HG02759 (cell line): ENCODE data around the gene EPHB3.

Source experiments
- ATAC-seq: cut with Tn5 transposase; IDR thresholded peaks from one replicate; pipeline ENCODE4 v1.9.1; 2021; ENCODE audit warnings: mild to moderate bottlenecking, moderate library complexity; ENCODE audit not compliant: unreplicated experiment

Gene EPHB3

DNA sequence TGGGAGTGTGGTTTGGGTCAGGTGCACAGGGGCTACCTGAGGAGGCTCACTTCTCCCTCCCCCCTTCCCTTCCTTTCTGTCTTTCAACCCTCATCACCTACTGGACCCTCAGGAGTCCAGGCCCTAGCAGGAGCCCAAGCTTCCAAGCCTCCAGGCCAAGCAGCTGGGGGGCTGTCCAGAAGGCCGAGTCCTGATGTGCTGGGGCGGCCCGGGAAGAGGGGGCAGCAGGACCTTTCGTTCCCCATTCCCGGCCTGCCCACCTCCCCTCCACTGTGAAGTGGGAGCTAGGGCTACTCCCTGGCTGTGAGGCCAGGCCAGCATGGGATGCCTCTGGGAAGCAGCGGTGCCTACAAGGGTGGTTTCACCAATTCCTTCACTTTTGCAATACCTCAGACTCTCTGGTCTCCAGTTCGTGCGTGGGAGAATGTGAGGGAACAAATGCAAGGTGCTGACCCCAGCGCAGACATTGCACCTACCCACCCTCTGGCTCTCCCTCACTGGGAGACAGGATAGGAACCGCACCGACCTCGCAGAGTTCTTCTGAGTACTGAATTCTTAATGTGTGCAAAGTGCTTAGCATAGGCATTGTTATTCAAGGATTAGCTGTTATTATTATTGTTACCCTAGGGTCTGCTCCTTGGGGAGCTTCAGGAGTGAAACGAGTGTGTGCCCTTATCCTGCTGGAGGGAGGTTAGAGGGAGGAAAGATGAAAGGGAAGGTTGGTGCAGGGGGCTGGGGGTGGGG is 2.5 kb downstream of the EPHB3 start:
- ATAC-seq, result no peak

DNA sequence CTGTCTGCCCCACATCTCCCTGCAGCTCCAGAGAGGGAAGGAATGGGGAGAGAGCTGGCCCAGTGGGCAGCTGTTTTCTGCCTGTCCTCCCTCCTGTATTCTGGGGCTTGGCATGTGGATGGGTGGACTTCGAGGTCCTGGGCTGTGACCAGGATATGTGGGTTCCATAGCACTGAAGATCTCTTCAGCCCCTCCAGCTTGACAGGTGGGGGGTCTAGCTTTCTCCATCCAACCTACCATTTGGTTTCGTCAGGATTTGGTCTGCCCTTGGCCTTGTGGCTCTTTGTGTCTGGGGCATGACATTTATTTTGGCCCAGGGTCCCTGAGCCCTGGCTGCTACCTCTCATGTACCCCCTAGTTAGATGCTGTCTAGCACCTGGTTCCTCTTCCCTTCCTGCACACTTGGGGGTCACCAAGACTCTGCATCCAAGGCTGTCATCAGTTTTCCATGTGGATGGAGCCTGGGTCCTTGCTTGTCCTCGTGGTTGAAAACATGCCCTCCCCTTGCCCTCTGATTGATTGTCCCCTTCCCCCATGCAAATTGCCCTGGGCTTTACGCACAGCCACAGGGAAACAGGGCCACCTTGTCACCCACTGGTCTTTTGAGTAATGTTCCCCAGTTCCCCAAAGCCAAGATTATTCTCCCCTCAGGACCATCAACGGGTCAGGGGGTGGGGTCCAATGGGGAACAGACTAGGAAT is 3.2 kb downstream of the EPHB3 start:
- no peak for ATAC-seq

DNA sequence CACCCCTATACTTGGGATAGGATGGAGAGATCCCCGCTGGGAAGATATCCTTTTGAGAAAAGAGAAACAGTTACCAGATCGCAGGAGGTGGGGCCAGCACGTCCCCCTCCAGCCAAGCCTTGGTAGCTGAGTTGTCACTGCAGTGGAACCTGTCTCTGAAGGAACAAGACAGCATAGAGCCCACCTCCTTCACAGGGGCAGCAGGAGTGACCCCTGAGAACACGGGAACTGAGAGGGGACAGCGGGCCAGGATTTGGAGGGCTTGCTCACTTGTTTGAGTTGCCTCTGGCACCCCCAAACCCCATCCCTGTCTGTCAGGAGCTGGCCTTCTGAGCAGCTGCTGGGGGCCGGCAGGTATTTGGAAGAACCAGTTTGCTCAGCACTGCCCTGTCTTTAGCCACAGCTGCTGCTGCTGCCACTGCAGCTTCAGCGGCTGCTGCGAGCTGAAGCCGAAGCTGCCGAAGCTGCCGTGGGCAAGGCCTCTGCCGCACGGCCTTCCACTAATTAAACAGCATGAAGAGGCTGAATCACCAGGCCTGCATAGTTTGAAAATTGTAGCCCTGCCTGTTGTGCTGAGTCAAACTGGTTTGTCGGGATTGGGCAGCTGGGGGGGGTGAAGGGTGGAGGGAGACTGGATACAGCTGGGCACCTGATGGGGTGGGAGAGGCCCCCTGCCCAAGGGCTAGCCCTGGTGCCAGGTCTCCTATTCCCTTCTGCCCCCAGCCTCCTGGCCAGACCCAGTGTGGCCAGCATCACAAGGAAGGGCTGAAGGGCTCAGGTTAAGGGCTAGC is 4.0 kb downstream of the EPHB3 start:
- no peak for ATAC-seq

- no peak for ATAC-seq
Measured at GRCh38 chr3:184566441-184567414, 5.1 kb downstream of the EPHB3 start.

- ATAC-seq, result no peak
Measured at GRCh38 chr3:184567946-184568559, 6.5 kb downstream of the EPHB3 start.

- ATAC-seq, result no peak
Measured at GRCh38 chr3:184568560-184568923, 7.0 kb downstream of the EPHB3 start.

- no peak for ATAC-seq
Measured at GRCh38 chr3:184568924-184569829, 7.6 kb downstream of the EPHB3 start.

DNA sequence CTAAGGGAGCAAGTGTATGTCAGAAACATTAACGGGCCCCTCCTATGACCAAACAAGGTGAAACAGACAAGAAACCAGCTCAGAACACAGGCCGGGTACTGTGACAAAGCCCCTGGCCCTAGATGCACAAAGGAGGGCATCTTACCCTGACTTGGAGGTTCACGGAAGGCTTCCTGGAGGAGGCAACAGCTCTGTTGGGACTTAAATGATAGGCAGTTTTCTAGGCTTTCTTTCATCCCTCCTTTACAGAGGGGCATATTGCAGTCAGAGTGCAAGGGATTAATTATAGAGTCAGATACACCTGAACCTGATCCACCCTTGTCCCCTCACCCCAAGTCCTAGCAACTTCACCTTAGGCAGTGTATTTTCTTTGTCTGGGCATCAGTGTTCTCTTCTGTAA is 8.4 kb downstream of the EPHB3 start:
- ATAC-seq, result no peak

- no peak for ATAC-seq
Measured at GRCh38 chr3:184570489-184570888, 8.9 kb downstream of the EPHB3 start.

DNA sequence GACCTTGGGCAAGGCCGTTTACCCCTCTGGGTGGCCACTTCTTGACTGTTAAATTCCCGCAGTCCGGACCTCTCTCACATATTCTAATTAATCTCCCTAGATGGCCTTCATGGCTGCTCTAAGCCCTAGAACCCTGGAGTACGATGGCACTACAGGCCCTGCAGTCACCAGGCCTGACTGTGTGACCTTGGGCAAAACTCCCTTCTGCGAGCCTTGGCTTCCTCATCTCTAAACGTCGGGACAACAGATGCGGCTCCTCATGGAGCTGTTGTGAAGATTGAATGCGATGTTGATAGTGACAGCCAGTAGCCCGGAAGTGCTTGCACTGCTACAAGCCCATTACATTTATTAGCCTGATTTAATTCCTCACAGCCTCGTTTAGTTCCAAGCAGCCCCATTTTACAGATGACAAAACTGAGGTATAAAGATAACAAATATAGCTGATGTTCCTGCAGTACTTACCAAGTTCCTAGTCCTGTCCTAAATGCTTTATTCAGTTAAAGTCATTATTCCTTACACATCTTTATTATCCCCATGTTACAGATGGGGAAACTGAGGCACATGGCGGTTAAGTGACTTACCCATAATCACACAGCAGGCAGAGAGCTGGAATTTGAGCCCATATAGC is 10.3 kb downstream of the EPHB3 start:
- no peak for ATAC-seq

GRCh38 chr3:184572633-184573270 is 11.2 kb downstream of the EPHB3 start:
- ATAC-seq, result no peak

DNA sequence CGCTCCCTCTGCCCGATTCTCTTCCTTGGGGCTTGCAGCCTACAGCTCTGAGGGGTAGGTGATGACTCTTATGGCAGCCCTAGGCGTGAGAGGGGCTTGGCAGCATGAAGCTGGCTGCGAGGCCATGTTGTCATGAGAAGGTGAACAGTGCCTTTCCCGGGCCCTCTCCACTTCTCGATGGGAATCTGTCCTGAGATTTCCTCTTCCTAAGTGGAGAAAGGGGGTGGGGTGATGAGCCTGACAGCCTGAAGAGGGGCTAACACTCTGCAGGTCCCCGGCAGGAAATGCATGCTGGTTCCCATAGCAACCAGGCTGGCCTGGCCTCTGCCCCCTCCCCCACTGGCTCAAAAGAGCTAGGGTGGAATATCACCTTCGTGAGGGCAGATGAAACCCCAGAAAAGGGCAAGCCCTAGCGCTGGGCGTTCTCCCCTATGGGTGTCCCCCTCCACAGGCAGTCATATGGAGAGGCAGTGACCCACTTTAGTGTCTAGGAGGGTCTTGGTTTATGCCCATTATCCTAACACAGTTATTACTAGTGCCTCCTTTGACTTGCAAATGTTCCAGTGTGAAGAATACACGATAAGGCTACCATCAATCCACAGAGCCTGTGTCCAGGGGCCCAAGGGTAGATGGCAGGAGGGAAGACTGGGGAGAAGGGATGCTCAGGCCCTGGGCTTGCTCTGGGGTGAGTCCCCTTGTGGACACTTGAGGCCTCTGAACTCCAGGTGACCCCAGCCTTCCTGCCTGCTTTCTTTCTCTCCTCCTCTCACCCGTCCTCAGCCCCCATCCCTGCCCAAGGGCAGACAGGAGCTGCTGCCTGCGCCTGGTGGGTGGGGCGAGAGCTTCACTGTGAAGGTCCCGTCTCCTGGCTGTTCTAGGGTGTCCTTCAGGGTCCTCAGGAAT is 13.2 kb downstream of the EPHB3 start:
- ATAC-seq, result no peak

DNA sequence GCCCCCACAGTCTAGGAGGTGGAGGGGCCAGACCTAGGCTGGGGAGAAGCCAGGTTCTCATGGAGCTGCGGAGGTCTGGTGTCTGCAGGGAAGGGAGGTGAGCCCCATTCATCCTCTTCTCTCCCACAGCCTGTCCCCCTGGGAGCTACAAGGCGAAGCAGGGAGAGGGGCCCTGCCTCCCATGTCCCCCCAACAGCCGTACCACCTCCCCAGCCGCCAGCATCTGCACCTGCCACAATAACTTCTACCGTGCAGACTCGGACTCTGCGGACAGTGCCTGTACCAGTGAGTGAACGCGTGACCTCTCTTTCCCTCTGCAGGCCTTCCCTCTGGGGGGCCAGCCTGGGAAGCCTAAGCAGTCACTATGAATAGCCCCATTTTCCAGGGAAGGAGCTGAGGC is 14.1 kb downstream of the EPHB3 start:
- ATAC-seq, result no peak

DNA sequence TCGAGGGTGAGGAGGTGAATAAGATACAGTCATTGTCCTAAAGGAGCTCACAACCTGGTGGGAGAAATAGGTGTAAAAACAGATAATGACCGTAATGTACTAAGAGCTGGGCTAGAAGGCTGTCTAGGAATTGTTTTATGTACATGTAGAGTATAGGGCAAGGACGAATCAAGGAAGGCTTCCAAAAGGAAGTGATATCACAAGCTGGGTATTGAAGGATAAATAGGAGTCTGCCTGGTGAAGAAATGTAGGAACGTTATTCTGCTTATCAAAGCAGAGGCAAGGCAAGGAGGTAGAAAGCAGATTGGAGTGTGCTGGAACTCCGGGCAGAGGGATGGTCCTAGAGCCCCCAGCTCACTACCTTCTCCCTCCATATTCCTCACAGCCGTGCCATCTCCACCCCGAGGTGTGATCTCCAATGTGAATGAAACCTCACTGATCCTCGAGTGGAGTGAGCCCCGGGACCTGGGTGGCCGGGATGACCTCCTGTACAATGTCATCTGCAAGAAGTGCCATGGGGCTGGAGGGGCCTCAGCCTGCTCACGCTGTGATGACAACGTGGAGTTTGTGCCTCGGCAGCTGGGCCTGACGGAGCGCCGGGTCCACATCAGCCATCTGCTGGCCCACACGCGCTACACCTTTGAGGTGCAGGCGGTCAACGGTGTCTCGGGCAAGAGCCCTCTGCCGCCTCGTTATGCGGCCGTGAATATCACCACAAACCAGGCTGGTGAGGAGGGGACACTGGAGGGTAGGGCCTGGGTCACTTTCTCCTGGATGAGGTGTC is 15.1 kb downstream of the EPHB3 start:
- no peak for ATAC-seq

GRCh38 chr3:184577546-184577945 is 16.0 kb downstream of the EPHB3 start:
- ATAC-seq, result no peak

DNA sequence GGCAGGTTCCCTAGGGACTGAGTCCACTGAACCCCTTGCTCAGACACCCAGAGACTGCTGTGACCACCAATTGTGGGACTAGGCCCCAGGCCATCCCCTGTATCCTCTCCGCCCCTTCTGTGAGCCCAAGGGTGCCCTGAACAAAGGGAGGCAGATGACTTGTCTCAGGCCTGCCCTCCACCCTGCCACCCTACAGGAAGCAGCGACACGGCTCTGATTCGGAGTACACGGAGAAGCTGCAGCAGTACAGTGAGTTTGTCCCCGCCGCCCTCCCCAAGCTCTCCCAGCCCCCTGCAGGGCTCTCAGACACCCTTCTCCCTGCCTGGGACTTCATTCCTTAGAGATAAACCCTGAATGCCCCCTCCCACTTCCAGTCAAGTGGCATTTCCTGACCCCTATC is 16.6 kb downstream of the EPHB3 start:
- no peak for ATAC-seq

- no peak for ATAC-seq
Measured at GRCh38 chr3:184578822-184579221, 17.2 kb downstream of the EPHB3 start.
